ENCODE data around the gene SEMA4D.

The SEMA4D gene

GRCh38 chr9:89352874-89353649 lies 144.9 kb downstream of the SEMA4D start:
- DNase-seq (ENCODE audit: low read depth) = no peak
- TF ChIP-seq CTCF (conservative IDR thresholded peaks at IDR 0.05; ENCODE audit: control insufficient read depth, insufficient read depth, low read depth, low read length) = no peak
- no peak overlapping the region for H3K4me3 ChIP-seq (ENCODE audit: control insufficient read depth, low read depth, low read length)

- no peak for DNase-seq (ENCODE audit: low read depth)
- TF ChIP-seq CTCF (conservative IDR thresholded peaks at IDR 0.05; ENCODE audit: control insufficient read depth, insufficient read depth, low read depth, low read length) = no peak
- H3K4me3 ChIP-seq (ENCODE audit: control insufficient read depth, low read depth, low read length) = no peak overlapping the region
Measured at GRCh38 chr9:89352451-89352850, 145.5 kb downstream of the SEMA4D start.

- no peak overlapping the region for H3K4me3 ChIP-seq (ENCODE audit: control insufficient read depth, low read depth, low read length)
- no peak for TF ChIP-seq CTCF (conservative IDR thresholded peaks at IDR 0.05; ENCODE audit: control insufficient read depth, insufficient read depth, low read depth, low read length)
- DNase-seq (ENCODE audit: low read depth) = no peak
Measured at GRCh38 chr9:89351584-89352300, 146.2 kb downstream of the SEMA4D start.

GRCh38 chr9:89350988-89351557 lies 146.8 kb downstream of the SEMA4D start:
- DNase-seq (ENCODE audit: low read depth) = no peak
- no peak for TF ChIP-seq CTCF (conservative IDR thresholded peaks at IDR 0.05; ENCODE audit: control insufficient read depth, insufficient read depth, low read depth, low read length)
- H3K4me3 ChIP-seq (ENCODE audit: control insufficient read depth, low read depth, low read length) = no peak overlapping the region

GRCh38 chr9:89349607-89350006 lies 148.3 kb downstream of the SEMA4D start:
- H3K4me3 ChIP-seq (ENCODE audit: control insufficient read depth, low read depth, low read length) = no peak overlapping the region
- no peak for TF ChIP-seq CTCF (conservative IDR thresholded peaks at IDR 0.05; ENCODE audit: control insufficient read depth, insufficient read depth, low read depth, low read length)
- no peak for DNase-seq (ENCODE audit: low read depth)

GRCh38 chr9:89347651-89348050 lies 150.3 kb downstream of the SEMA4D start:
- no peak for DNase-seq (ENCODE audit: low read depth)
- TF ChIP-seq CTCF (conservative IDR thresholded peaks at IDR 0.05; ENCODE audit: control insufficient read depth, insufficient read depth, low read depth, low read length) = no peak

More at GRCh38 chr9:89347651-89348050, 150.3 kb downstream of the SEMA4D start:
- H3K4me3 ChIP-seq (ENCODE audit: control insufficient read depth, low read depth, low read length) = no peak overlapping the region

Measured in fibroblast of mammary gland (primary cell).